BJ (cell line): ENCODE results near the gene FOXP2. TPM values are rescaled to one million over a fixed set of nuclear protein-coding genes. Genes with fewer than 3 reads are reported as not detected.

ENCODE experiments used
- CTCF ChIA-PET: fragments of 350-600 bp; formaldehyde crosslinking; extraction: SDS; loops from one replicate; lab custom pipeline; 2021; ENCODE audit warnings: antibody characterized with exemption, inconsistent platforms; lab: Yijun Ruan, JAX
- POLR2A ChIA-PET: fragments of 300-600 bp; sonication (Branson Sonifier 250); formaldehyde crosslinking; extraction: SDS; loops from one replicate; lab custom pipeline; 2021; ENCODE audit warnings: antibody characterized with exemption; lab: Charles Lee
- DNase-seq: peaks from one replicate; pipeline ENCODE4 v3.0.0-alpha.2; 2011; ENCODE audit warnings: low read depth
- H3K27me3 ChIP-seq: 2 replicates; pipeline ENCODE4 v1.6.0; 2011; ENCODE audit warnings: low read length; ENCODE audit not compliant: control insufficient read depth, insufficient read depth
- H3K36me3 ChIP-seq: 2 replicates; pipeline ENCODE4 v1.5.1; 2011; ENCODE audit warnings: low read length; ENCODE audit not compliant: control insufficient read depth, insufficient read depth
- H3K4me3 ChIP-seq: 2 replicates; pipeline ENCODE4 v1.5.1; 2011; ENCODE audit warnings: low read depth, mild to moderate bottlenecking, control low read depth, low read length
- CTCF ChIP-seq: IDR thresholded peaks from 2 replicates; pipeline ENCODE4 v1.5.1; 2011; ENCODE audit warnings: low read depth, mild to moderate bottlenecking, control low read depth, inconsistent platforms, low read length, moderate library complexity; ENCODE audit not compliant: insufficient read depth
- polyA plus RNA-seq: library from polyadenylated mRNA; depleted of rRNA; stranded (reverse); fragments of >200 nt; gene quantifications from 2 replicates; pipeline ENCODE4 v1.2.3, GENCODE V29; 2011

The FOXP2 gene
- polyA plus RNA-seq, 1 experiment, result 0.66 TPM

DNA sequence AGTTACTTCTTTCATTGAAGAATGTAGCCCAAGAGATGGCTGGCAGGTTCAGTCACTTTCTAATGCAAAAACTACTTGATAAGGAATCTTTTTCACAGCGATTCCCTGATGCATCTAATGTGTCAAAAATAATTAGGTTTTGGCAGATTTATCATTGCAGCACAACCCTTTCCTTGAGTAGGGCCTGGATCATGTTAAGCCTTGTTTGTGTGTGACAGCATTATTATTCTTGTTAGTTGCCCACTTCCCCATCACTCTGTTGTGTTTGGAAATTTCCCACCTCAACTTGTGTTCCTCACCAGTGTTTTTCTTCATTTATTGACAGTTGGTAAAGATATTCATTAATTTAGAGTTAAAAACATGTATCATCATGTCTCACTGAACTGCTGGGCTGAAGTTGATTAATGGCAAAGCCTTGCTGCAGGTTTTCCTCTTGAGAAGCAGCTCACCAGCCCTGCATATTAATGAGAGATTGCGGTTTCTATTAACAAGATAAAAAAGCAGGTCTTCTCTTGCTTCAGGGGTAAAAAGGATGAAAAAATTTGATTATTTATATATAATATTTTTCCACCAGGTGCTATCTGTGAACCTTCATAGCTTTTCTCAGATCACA lies 273.9 kb downstream of the FOXP2 start:
- ChIA-PET CTCF (no interaction called here), POLR2A (no interaction called here)
- Histone ChIP-seq H3K36me3 (no peaks in the 10 kb centered on the region), H3K27me3 (no peaks in the 10 kb centered on the region), H3K4me3 (no peak overlapping the region)
- no peak for TF ChIP-seq CTCF
- DNase-seq, result no peak

GRCh38 chr7:114689406-114689805 lies 274.8 kb downstream of the FOXP2 start:
- no peak for TF ChIP-seq CTCF
- H3K36me3 ChIP-seq, result no peaks in the 10 kb centered on the region
- CTCF ChIA-PET, result no interaction called here
- no peaks in the 10 kb centered on the region for H3K27me3 ChIP-seq
- no peak for DNase-seq
- POLR2A ChIA-PET, result no interaction called here
- no peak overlapping the region for H3K4me3 ChIP-seq

GRCh38 chr7:114691605-114692004 lies 277.0 kb downstream of the FOXP2 start:
- TF ChIP-seq CTCF, result no peak
- ChIA-PET CTCF (no interaction called here), POLR2A (no interaction called here)
- no peak overlapping the region for H3K4me3 ChIP-seq
- no peaks in the 10 kb centered on the region for H3K36me3 ChIP-seq
- DNase-seq, result no peak
- no peaks in the 10 kb centered on the region for H3K27me3 ChIP-seq

DNA sequence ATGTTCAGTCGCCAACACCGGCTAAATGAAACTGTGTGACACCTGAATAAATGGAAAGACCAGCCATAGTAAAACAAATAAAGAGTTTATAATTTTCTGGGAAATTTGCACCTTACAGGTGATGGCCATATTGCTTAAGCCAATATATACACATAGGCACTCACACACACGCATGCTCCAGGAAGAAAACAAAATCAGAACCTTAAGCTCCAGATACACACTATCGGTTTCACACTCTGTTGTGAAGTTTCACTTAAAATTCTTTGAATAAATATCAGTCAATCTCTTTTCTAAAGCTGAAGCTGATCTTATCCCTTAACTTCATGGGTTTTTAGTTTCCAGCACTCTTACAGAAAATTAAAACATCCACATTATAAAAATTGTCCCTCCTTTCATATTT lies 280.6 kb downstream of the FOXP2 start:
- Histone ChIP-seq H3K4me3 (no peak overlapping the region), H3K36me3 (no peaks in the 10 kb centered on the region), H3K27me3 (no peaks in the 10 kb centered on the region)
- no peak for TF ChIP-seq CTCF
- POLR2A ChIA-PET, result no interaction called here
- CTCF ChIA-PET, result no interaction called here
- DNase-seq, result no peak

- Histone ChIP-seq H3K4me3 (no peak overlapping the region), H3K36me3 (no peaks in the 10 kb centered on the region), H3K27me3 (no peaks in the 10 kb centered on the region)
- TF ChIP-seq CTCF, result no peak
- ChIA-PET CTCF (no interaction called here), POLR2A (no interaction called here)
- DNase-seq, result no peak
Measured at GRCh38 chr7:114700247-114700928, 285.8 kb downstream of the FOXP2 start.
